HEK293 (cell line): ENCODE results near the gene ZYX.
A peak's percentile ranks its signal among the peaks of the same experiment; 100 is the strongest.

Experiments
- CTCF ChIA-PET: fragments of 350-600 bp; formaldehyde crosslinking; extraction: SDS; loops from one replicate; lab custom pipeline; 2021; ENCODE audit warnings: antibody characterized with exemption; lab: Yijun Ruan, JAX
- POLR2A ChIA-PET: fragments of 300-600 bp; formaldehyde crosslinking; extraction: SDS; loops from one replicate; lab custom pipeline; 2020; ENCODE audit warnings: antibody characterized with exemption, inconsistent platforms; lab: Yijun Ruan, JAX
- H3K27ac ChIP-seq: fragments of 200-500 bp; sonication (Bioruptor generic); 2 replicates; pipeline ENCODE4 v1.5.1; 2014; ENCODE audit warnings: low read depth, low read length, control low read depth, inconsistent platforms; ENCODE audit errors: extremely low read depth
- H3K36me3 ChIP-seq, 2 experiments: fragments of 200-500 bp in 1 of 2; sonication (Bioruptor generic) in 1 of 2; 1 replicate in 1 of 2; 2 replicates in 1 of 2; pipeline ENCODE4 v1.5.1; 2014 to 2017; ENCODE audit warnings: inconsistent platforms in 2 of 2, low read length in 2 of 2; ENCODE audit not compliant: control insufficient read depth in 2 of 2, insufficient read depth in 1 of 2
- H3K4me1 ChIP-seq: fragments of 200-500 bp; sonication (Bioruptor generic); 2 replicates; pipeline ENCODE4 v1.5.1; 2014; ENCODE audit warnings: mild to moderate bottlenecking, low read length, inconsistent platforms; ENCODE audit not compliant: control insufficient read depth, insufficient read depth
- H3K4me3 ChIP-seq: 2 replicates; pipeline ENCODE4 v1.5.1; 2011; ENCODE audit warnings: low read depth, mild to moderate bottlenecking, control low read depth, low read length, moderate library complexity
- H3K9me3 ChIP-seq: fragments of 200-500 bp; sonication (Bioruptor generic); 2 replicates; pipeline ENCODE4 v1.5.1; 2014; ENCODE audit warnings: low read depth, low read length, inconsistent platforms; ENCODE audit not compliant: control insufficient read depth, insufficient read depth
- BCL11A ChIP-seq: fragments of 450-650 bp; formaldehyde crosslinking; IDR thresholded peaks from 2 replicates; pipeline ENCODE4 v1.5.1; 2016; ENCODE audit warnings: low read depth, missing biosample characterization, missing genetic modification characterization
- BCL11B ChIP-seq: fragments of 450-650 bp; formaldehyde crosslinking; IDR thresholded peaks from 2 replicates; pipeline ENCODE4 v1.5.1; 2016; ENCODE audit warnings: low read depth, missing biosample characterization, missing genetic modification characterization
- EGR2 ChIP-seq: fragments of 450-650 bp; formaldehyde crosslinking; IDR thresholded peaks from 2 replicates; pipeline ENCODE4 v1.5.1; 2016; ENCODE audit warnings: low read depth, missing biosample characterization, missing genetic modification characterization
- REPIN1 ChIP-seq: fragments of 450-650 bp; formaldehyde crosslinking; IDR thresholded peaks from 2 replicates; pipeline ENCODE4 v1.5.1; 2017; ENCODE audit warnings: missing biosample characterization, missing genetic modification characterization, low read depth
- SCRT1 ChIP-seq: fragments of 450-650 bp; formaldehyde crosslinking; IDR thresholded peaks from 2 replicates; pipeline ENCODE4 v1.5.1; 2016; ENCODE audit warnings: missing biosample characterization, missing genetic modification characterization, borderline replicate concordance
- SCRT2 ChIP-seq: fragments of 450-650 bp; formaldehyde crosslinking; IDR thresholded peaks from 2 replicates; pipeline ENCODE4 v1.5.1; 2016; ENCODE audit warnings: missing biosample characterization, missing genetic modification characterization
- YY2 ChIP-seq: fragments of 450-650 bp; formaldehyde crosslinking; IDR thresholded peaks from 2 replicates; pipeline ENCODE4 v1.5.1; 2016; ENCODE audit warnings: missing biosample characterization, missing genetic modification characterization
- ZBTB20 ChIP-seq: fragments of 450-650 bp; formaldehyde crosslinking; IDR thresholded peaks from 2 replicates; pipeline ENCODE4 v1.5.1; 2016; ENCODE audit warnings: missing biosample characterization, missing genetic modification characterization
- ZEB2 ChIP-seq: fragments of 450-650 bp; formaldehyde crosslinking; IDR thresholded peaks from 2 replicates; pipeline ENCODE4 v1.5.1; 2016; ENCODE audit warnings: missing biosample characterization, missing genetic modification characterization
- ZFP41 ChIP-seq: fragments of 450-650 bp; formaldehyde crosslinking; IDR thresholded peaks from 2 replicates; pipeline ENCODE4 v1.5.1; 2016; ENCODE audit warnings: missing biosample characterization, missing genetic modification characterization, borderline replicate concordance
- ZNF2 ChIP-seq: fragments of 450-650 bp; formaldehyde crosslinking; IDR thresholded peaks from 2 replicates; pipeline ENCODE4 v1.5.1; 2016; ENCODE audit warnings: missing biosample characterization, missing genetic modification characterization
- ZNF24 ChIP-seq: fragments of 450-650 bp; formaldehyde crosslinking; IDR thresholded peaks from 2 replicates; pipeline ENCODE4 v1.5.1; 2016; ENCODE audit warnings: missing biosample characterization, missing genetic modification characterization
- ZNF423 ChIP-seq: fragments of 450-650 bp; formaldehyde crosslinking; IDR thresholded peaks from 2 replicates; pipeline ENCODE4 v1.5.1; 2016; ENCODE audit warnings: missing biosample characterization, missing genetic modification characterization
- ZNF510 ChIP-seq: fragments of 450-650 bp; formaldehyde crosslinking; IDR thresholded peaks from 2 replicates; pipeline ENCODE4 v1.5.1; 2018; ENCODE audit warnings: mild to moderate bottlenecking, missing genetic modification characterization, missing biosample characterization; ENCODE audit not compliant: insufficient replicate concordance
- ZNF558 ChIP-seq: fragments of 450-650 bp; formaldehyde crosslinking; IDR thresholded peaks from 2 replicates; pipeline ENCODE4 v1.5.1; 2016; ENCODE audit warnings: missing biosample characterization, missing genetic modification characterization
- ZNF585B ChIP-seq: fragments of 450-650 bp; formaldehyde crosslinking; IDR thresholded peaks from 2 replicates; pipeline ENCODE4 v1.5.1; 2016; ENCODE audit warnings: missing biosample characterization, missing genetic modification characterization
- ZNF701 ChIP-seq: fragments of 450-650 bp; formaldehyde crosslinking; IDR thresholded peaks from 2 replicates; pipeline ENCODE4 v1.5.1; 2016; ENCODE audit warnings: missing biosample characterization, missing genetic modification characterization
- ZNF776 ChIP-seq: fragments of 450-650 bp; formaldehyde crosslinking; IDR thresholded peaks from 2 replicates; pipeline ENCODE4 v1.5.0; 2017; ENCODE audit warnings: missing biosample characterization, missing genetic modification characterization, borderline replicate concordance
- TF ChIP-seq, protein P1 (sequence below): fragments of 450-650 bp; IDR thresholded peaks from 2 replicates; pipeline ENCODE4 v1.5.1; 2018; ENCODE audit warnings: missing biosample characterization, mild to moderate bottlenecking, missing genetic modification characterization
- TF ChIP-seq, protein P2 (sequence below): fragments of 450-650 bp; formaldehyde crosslinking; IDR thresholded peaks from 2 replicates; pipeline ENCODE4 v1.5.0; 2017; ENCODE audit warnings: missing biosample characterization, missing genetic modification characterization, borderline replicate concordance
- TF ChIP-seq, protein P3 (sequence below): fragments of 450-650 bp; formaldehyde crosslinking; IDR thresholded peaks from 2 replicates; pipeline ENCODE4 v1.5.1; 2017; ENCODE audit warnings: missing biosample characterization, missing genetic modification characterization
- TF ChIP-seq, protein P4 (sequence below): fragments of 450-650 bp; formaldehyde crosslinking; IDR thresholded peaks from 2 replicates; pipeline ENCODE4 v1.5.1; 2016; ENCODE audit warnings: missing biosample characterization, missing genetic modification characterization

Gene ZYX

DNA sequence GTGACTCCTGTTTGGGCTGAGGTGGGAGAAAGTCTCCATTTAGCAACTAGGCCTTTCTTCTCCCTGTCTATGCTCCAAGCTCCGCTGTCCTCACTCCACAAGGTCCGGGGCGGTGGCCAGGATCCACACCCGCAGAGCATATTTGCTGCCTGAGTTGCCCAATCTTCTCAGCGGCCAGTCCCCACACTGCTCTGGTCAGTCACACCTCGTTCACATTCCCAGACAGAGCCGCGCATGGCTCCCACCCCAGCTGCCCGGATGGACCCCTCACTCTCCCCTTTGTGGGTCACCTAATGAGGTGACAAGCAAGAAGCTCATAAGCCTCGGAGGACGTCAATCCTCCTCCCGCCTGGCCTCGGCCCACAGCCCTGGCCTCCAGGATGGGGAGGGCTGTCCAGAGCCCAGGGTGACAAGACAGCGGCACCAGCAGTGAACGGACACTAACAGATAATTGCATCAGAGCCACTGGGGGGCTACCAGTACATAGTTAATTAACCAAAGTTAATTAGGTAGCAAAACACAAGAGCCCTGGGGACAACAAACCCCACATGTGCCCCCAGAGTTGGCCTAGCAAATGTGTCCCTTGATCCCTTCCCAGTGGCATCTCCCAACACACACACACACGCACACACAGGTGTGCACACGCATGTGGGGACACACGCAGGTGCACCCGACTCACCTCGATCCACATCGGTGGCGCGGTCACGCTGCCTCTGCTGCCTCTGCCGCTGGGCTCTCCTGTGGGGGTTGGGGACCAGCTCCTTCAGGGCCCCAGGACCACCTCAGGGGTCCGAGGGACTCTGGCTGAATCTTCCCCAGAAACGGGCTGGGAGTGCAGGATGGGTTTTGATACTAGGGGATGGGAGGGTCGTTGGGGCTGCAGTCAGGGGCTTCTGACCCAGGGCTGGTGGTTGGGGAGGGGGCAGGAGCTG lies 15.7 kb downstream of the ZYX start:
- Histone ChIP-seq H3K4me1 (no peaks in the 10 kb centered on the region), H3K4me3 (no peak overlapping the region), H3K9me3 (no peaks in the 10 kb centered on the region), H3K36me3 (peaks cover 0 to 8% of the 10 kb centered on the region in 2 experiments; a peak in 1 of 3 replicates), H3K27ac (no peak overlapping the region)
- TF ChIP-seq YY2 (tag by site-specific recombination) = no peak
- TF ChIP-seq ZNF558 (tag by site-specific recombination) = no peak
- TF ChIP-seq, all 188 proteins: peak for 0
- ChIA-PET POLR2A (interaction anchor here (0.6 to 1.1 kb wide), 4 partner anchors 9 to 107 kb away, joined by 3 to 11 read pairs (median 3); no protein-coding TSS in a partner anchor), CTCF (no interaction called here)

DNA sequence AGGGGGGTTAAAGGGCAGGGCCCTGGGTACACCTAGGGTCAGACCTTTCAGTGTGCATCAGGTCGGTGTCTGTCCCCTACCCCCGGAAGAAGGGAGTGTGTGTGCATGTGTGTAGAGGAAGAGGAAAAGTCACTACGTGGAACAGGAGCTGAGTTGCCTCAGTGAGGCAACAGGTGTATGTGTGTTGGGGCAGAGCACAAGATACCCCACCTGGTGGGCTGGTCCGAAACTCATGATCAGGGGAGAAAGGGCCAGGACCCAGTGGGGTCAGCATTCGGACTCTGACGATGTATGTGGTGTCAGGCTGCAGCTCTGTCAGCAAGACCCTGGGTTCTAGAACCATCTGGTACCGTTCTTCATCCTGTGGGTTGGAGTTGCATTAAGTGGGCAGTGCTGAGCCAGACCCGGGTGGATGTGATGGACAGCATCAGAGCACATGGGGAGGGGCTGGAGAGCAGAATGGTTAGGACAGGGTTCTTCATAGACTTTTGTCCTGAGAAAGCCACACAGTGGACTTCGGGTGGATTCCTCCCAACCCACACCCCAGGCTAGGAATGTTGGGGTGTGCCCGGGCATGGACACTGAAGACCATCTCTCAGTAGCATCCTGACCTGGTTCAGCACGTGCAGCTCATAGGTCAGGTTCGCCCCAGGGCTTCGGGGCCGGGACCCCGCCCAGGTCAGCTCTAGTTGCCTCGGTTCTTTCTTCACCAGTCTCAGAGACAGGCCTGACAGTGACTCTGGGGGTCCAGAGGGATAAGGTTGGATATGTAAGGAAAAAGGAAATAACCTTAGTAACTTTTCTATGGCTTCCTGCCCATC lies 16.8 kb downstream of the ZYX start:
- no peak for TF ChIP-seq BCL11A
- no peak for TF ChIP-seq ZNF2
- TF ChIP-seq ZNF423 (tag by site-specific recombination) = no peak
- peak; percentile 79; the same call in 1 of the 2 replicates for TF ChIP-seq SCRT1 (tag by site-specific recombination)
- peak; percentile 88 for TF ChIP-seq SCRT2 (tag by site-specific recombination)
- no peak for TF ChIP-seq ZNF776 (tag by site-specific recombination)
- TF ChIP-seq, protein P1, sequence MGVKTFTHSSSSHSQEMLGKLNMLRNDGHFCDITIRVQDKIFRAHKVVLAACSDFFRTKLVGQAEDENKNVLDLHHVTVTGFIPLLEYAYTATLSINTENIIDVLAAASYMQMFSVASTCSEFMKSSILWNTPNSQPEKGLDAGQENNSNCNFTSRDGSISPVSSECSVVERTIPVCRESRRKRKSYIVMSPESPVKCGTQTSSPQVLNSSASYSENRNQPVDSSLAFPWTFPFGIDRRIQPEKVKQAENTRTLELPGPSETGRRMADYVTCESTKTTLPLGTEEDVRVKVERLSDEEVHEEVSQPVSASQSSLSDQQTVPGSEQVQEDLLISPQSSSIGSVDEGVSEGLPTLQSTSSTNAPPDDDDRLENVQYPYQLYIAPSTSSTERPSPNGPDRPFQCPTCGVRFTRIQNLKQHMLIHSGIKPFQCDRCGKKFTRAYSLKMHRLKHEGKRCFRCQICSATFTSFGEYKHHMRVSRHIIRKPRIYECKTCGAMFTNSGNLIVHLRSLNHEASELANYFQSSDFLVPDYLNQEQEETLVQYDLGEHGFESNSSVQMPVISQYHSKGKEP (tag by site-specific recombination) = no peak
- no peak for TF ChIP-seq ZNF701 (tag by site-specific recombination)
- no peak for TF ChIP-seq ZFP41 (tag by site-specific recombination)
- no peaks in the 10 kb centered on the region for H3K4me1 ChIP-seq
- H3K27ac ChIP-seq = no peak overlapping the region
- no peaks in the 10 kb centered on the region for H3K9me3 ChIP-seq
- no peak overlapping the region for H3K4me3 ChIP-seq
- ChIA-PET POLR2A (interaction anchor here (1.1 kb wide), 1 partner anchor 10 kb away, joined by 4 read pairs; the partner anchor contains the start of gene EPHA1), CTCF (no interaction called here)
- H3K36me3 ChIP-seq = peaks cover 0 to 2% of the 10 kb centered on the region in 2 experiments; a peak in 1 of 3 replicates

DNA sequence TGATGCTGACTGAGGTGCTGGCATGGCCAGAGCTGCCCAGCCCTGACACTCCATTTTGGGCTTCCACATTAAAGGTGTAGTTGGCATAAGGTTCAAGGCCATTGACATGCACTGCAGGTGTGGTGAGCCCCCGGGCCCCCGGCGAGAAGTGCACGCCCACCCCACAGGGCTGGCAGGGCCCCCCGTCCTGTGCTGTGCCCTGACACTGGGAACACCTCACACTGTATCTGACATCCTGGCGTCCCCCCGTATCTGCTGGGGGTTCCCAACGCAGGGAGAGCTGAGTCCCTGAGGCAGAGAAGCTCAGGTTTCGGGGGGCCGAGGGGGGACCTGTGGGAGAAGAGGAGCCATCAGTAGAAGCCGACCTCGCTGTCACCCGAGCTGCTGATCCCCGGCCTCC lies 17.5 kb downstream of the ZYX start:
- ChIA-PET CTCF (interaction anchor here (0.6 kb wide), 1 partner anchor 140 kb away, joined by 4 read pairs; no protein-coding TSS in a partner anchor), POLR2A (interaction anchor here (1.1 kb wide), 1 partner anchor 10 kb away, joined by 4 read pairs; the partner anchor contains the start of gene EPHA1)
- H3K4me1 ChIP-seq = no peaks in the 10 kb centered on the region
- TF ChIP-seq, protein P2, sequence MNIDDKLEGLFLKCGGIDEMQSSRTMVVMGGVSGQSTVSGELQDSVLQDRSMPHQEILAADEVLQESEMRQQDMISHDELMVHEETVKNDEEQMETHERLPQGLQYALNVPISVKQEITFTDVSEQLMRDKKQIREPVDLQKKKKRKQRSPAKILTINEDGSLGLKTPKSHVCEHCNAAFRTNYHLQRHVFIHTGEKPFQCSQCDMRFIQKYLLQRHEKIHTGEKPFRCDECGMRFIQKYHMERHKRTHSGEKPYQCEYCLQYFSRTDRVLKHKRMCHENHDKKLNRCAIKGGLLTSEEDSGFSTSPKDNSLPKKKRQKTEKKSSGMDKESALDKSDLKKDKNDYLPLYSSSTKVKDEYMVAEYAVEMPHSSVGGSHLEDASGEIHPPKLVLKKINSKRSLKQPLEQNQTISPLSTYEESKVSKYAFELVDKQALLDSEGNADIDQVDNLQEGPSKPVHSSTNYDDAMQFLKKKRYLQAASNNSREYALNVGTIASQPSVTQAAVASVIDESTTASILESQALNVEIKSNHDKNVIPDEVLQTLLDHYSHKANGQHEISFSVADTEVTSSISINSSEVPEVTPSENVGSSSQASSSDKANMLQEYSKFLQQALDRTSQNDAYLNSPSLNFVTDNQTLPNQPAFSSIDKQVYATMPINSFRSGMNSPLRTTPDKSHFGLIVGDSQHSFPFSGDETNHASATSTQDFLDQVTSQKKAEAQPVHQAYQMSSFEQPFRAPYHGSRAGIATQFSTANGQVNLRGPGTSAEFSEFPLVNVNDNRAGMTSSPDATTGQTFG (tag by site-specific recombination) = no peak
- TF ChIP-seq, protein P3, sequence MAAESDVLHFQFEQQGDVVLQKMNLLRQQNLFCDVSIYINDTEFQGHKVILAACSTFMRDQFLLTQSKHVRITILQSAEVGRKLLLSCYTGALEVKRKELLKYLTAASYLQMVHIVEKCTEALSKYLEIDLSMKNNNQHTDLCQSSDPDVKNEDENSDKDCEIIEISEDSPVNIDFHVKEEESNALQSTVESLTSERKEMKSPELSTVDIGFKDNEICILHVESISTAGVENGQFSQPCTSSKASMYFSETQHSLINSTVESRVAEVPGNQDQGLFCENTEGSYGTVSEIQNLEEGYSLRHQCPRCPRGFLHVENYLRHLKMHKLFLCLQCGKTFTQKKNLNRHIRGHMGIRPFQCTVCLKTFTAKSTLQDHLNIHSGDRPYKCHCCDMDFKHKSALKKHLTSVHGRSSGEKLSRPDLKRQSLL (tag by site-specific recombination) = no peak
- TF ChIP-seq, protein P4, sequence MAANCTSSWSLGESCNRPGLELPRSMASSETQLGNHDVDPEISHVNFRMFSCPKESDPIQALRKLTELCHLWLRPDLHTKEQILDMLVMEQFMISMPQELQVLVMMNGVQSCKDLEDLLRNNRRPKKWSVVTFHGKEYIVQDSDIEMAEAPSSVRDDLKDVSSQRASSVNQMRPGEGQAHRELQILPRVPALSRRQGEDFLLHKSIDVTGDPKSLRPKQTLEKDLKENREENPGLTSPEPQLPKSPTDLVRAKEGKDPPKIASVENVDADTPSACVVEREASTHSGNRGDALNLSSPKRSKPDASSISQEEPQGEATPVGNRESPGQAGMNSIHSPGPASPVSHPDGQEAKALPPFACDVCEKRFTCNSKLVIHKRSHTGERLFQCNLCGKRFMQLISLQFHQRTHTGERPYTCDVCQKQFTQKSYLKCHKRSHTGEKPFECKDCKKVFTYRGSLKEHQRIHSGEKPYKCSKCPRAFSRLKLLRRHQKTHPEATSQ (tag by site-specific recombination) = no peak
- TF ChIP-seq ZBTB20 (tag by site-specific recombination) (no peak), ZNF24 (tag by site-specific recombination) (no peak), REPIN1 (tag by site-specific recombination) (no peak), ZNF510 (tag by site-specific recombination) (no peak), BCL11B (tag by site-specific recombination) (no peak), ZEB2 (tag by site-specific recombination) (no peak), EGR2 (tag by site-specific recombination) (no peak), ZNF585B (tag by site-specific recombination) (no peak)

More for the DNA sequence above, 17.5 kb downstream of the ZYX start:
- H3K27ac ChIP-seq = no peak overlapping the region
- no peaks in the 10 kb centered on the region for H3K9me3 ChIP-seq
- H3K4me3 ChIP-seq = no peak overlapping the region
- H3K36me3 ChIP-seq = no peaks in the 10 kb centered on the region
